DMS 273 (cell line): ENCODE data around the gene OR1I1.

Source experiments
- DNase-seq: peaks from one replicate; lab custom pipeline; 2025; ENCODE audit not compliant: unreplicated experiment; lab: John Stamatoyannopoulos, UW

Gene OR1I1

DNA sequence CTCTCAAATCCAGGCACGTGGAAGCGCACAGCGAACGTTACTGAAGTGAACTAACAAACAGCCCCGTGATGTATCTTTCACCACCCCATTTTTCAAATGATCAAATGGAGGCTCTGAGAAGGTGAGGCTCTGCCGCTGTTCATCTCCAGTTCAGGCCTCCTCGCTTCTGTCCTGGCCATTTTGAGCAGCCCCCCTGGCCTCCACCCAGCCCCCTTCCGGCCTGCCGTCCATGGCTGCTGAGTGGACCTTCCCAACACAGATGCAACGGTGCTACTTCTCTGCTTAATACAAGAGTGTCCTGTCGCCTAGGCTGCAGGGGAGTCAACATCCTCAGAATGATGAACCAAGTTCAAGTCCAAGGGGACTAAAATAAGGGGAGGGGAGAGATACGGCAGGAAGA is 34.8 kb downstream of the OR1I1 start:
- DNase-seq: no peak

DNA sequence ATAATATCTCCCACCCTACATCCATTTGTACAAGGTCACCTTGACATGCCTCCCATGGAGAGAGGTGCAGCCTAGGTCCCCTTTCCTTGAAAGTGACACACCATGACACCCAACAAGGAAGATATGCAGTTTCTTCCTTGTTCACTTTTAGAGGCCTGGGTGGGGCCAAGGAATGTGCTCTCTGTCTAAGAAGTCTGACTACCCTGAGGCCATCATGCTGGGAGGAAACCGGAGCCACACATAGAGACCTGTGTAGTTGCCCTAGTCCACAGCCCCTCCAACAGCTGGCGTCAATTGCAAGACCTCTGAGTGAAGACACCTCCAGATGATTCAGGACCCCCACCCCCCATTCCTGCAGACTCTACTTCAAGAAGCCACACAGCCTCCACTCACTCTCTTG is 36.2 kb downstream of the OR1I1 start:
- DNase-seq: no peak

DNA sequence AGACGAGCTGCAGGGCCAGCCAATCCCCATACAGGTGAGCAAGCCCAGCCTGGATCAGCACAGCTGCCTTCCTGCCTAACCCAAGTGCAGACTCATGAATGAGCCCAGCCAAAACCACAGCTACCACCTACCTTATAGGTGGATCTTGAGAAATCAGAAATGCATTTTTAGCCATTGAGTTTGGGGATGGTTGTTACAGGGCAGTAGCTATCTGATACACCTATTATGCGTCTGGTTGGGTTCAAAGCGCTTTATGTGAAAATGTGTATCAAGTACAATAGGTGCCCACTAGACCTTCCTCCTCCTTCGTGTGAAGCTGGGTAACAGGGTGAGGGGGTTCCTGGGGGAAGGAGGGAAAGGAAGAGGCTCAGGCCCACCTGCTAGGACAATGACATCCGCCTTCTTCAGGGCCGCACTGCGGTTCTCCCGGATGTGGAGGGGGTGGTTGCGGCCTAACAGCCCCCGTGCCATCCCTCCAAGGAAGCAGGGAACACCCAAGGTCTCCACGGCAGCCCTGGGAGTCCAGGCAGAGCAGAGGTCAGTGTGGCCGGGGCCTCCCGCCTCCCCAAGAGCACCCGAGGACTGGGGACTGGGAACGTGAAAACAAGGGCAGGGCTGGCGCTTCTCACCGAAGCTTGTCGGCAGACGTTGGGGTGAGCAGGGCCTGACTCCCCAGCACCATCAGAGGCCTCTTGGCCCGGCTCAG is 36.9 kb downstream of the OR1I1 start:
- no peak for DNase-seq

DNA sequence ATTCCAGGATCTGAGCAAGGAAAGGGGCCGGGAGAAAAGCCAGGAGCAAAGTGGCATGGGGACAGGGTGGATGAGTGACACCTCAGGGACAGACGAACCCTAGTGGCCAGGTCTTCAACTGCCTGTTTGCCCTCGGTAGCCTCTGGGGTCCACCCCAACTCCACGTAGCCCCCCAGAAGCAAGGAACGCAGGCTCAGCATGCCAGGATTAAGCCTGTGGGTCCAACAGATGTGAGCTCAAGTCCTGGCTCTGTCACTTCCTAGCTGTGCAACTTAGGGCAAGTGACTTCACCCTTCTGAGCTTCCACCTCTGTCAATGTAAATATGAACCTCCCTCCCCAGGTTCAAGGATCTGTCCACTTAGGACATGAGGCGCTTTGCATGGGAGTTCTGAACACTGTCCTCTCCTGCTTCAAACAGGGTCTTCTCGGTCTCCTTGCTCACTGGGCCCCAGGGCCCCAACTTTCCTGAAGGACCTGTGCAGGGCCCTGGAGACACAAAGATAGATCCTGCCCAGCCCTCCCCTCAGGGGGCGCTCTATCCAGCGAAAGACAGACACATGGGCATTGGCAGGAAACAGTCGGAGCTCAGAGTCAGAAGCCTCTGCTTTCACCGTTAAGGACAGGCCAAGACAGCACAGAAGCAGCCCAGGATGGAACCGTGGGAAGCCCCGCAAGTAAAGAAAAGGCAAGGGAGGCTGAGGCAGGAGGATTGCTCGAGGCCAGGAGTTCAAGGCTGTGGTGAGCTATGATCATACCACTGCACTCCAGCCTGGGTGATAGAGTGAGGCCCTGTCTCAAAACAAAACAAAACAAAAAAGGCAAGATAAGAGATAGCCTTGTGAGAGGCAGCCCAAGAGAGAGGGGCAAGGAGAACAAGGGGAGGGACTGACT is 38.4 kb downstream of the OR1I1 start:
- no peak for DNase-seq

DNA sequence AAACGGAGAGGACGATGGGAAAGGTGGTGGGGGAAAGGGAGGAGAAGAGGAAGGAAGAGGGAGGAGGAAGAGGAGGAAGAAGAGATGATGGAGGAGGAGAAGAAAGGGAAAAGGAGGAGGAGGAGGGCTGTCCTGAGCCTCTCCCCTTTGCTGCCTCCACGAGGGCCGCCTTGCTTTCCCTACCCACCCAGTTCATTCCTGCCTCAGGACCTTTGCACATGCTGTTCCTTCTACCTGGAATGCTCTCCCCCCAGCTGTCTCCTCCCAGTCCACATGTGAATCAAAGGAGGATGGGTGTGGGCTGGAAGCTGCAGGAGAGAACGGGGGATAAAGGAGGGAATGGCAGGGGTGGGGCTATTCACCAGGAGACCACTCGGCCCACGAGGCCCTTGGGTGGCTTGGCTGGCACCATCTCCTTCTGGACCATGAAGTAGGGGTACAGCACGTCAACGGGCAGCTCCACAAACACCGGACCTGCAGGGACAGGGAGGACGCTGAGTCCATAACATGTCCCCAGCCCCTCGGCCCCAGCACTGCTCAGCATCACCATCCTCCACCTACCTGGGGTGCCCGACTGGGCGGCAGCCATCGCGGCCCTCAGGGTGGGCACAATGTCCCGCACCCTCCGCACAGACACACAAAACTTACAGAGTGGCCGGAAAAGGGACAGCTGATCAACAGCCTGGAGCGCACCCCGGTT is 40.5 kb downstream of the OR1I1 start:
- DNase-seq: no peak

- no peak for DNase-seq
Observed at GRCh38 chr19:15123031-15123890, 41.2 kb downstream of the OR1I1 start.

DNA sequence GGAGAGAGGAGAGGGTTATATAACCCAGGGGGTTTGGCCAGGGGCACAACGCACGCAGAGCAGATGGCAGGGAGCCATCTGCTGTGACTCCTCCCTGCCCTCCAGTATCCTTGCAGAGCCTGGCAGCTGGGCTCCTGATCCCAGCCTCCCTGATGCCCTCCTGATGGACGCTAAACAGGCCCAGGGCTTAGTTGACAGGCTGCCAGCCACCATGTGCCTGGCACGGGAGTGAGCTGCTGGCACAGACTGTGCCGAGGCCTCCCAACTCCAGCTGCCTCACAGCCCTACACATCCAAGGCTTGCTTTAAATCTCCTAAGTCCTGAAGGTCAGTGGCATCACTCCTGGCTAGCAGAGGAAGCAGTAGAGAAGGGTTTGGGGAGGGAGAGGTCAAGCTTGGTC is 41.9 kb downstream of the OR1I1 start:
- DNase-seq: peak; percentile 98

- DNase-seq: peak; percentile 63
Observed at GRCh38 chr19:15124572-15125231, 42.7 kb downstream of the OR1I1 start.

- peak; percentile 99 for DNase-seq
Observed at GRCh38 chr19:15125232-15126067, 43.4 kb downstream of the OR1I1 start.

DNA sequence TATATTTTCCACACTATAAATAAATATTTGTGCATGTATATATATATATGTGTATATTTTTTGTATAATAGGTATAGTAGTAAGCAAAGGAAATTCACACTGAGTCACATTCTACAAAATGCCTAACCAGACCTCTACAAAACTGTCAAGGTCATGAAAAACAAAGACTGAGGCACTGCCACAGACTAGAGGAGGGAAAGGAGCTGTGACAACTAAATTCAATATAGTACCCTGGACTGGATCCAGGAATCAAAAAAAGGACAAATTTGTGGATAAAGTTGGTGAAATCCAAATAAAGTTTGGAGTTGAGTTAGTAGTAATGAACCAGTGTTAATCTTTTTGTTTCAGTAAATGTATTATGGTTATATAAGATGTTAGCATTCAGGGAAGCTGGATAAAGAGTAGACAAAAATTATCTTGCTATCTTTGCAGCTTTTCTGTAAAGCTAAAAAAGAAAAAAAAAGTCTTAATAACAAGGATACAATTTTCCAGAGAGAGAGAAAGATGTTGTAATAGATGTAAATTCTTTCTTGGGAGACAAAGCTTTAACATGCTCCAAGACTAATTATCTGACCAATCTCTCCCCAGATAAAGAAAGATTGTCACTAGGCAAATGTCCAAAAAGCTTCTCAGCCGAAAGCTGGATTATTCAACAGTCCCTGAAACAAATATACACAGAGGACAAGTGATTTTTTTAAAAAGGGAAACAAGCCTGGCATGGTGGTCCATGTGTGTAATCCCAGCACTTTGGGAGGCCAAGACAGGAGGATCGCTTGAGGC is 44.3 kb downstream of the OR1I1 start:
- DNase-seq: no peak

GRCh38 chr19:15128162-15128770 is 46.3 kb downstream of the OR1I1 start:
- DNase-seq: no peak

GRCh38 chr19:15129856-15130585 is 48.0 kb downstream of the OR1I1 start:
- no peak for DNase-seq

GRCh38 chr19:15136234-15136954 is 54.4 kb downstream of the OR1I1 start:
- DNase-seq: no peak

GRCh38 chr19:15137777-15138176 is 55.8 kb downstream of the OR1I1 start:
- no peak for DNase-seq

GRCh38 chr19:15138427-15138826 is 56.4 kb downstream of the OR1I1 start:
- DNase-seq: no peak

GRCh38 chr19:15141143-15141542 is 59.1 kb downstream of the OR1I1 start:
- DNase-seq: no peak

DNA sequence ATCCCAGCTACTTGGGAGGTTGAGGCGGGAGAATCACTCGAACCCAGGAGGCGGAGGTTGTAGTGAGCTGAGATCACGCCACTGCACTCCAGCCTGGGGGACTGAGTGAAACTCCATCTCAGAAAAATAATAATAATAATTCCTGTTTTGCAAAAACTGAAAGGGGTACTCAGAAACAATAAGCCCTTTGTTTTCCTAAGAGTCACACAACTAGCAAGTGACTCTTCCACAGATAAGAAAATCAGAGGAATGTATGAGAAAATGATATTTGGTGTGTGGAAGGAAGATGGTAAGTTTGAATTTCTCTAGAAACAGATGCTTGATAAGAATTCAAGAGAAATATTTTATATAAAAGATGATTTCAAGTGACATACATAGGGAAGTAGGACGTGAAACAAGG is 60.3 kb downstream of the OR1I1 start:
- DNase-seq: no peak
